OCI-M2 (cell line): Measurements from ENCODE around the gene PARD6G.

Experiments
- DNase-seq: peaks from one replicate; lab custom pipeline; 2025; ENCODE audit not compliant: unreplicated experiment; lab: John Stamatoyannopoulos, UW

Gene PARD6G

GRCh38 chr18:80213182-80213581 lies 34.1 kb downstream of the PARD6G start:
- DNase-seq: no peak

- DNase-seq: no peak
Observed at GRCh38 chr18:80210312-80211083, 36.8 kb downstream of the PARD6G start.

GRCh38 chr18:80208620-80209019 lies 38.7 kb downstream of the PARD6G start:
- DNase-seq: no peak

GRCh38 chr18:80205294-80205693 lies 42.0 kb downstream of the PARD6G start:
- no peak for DNase-seq

- no peak for DNase-seq
Observed at GRCh38 chr18:80204142-80204541, 43.2 kb downstream of the PARD6G start.

GRCh38 chr18:80203249-80203648 lies 44.1 kb downstream of the PARD6G start:
- DNase-seq: no peak

GRCh38 chr18:80202264-80202998 lies 44.9 kb downstream of the PARD6G start:
- no peak for DNase-seq

GRCh38 chr18:80201739-80202138 lies 45.6 kb downstream of the PARD6G start:
- no peak for DNase-seq

DNA sequence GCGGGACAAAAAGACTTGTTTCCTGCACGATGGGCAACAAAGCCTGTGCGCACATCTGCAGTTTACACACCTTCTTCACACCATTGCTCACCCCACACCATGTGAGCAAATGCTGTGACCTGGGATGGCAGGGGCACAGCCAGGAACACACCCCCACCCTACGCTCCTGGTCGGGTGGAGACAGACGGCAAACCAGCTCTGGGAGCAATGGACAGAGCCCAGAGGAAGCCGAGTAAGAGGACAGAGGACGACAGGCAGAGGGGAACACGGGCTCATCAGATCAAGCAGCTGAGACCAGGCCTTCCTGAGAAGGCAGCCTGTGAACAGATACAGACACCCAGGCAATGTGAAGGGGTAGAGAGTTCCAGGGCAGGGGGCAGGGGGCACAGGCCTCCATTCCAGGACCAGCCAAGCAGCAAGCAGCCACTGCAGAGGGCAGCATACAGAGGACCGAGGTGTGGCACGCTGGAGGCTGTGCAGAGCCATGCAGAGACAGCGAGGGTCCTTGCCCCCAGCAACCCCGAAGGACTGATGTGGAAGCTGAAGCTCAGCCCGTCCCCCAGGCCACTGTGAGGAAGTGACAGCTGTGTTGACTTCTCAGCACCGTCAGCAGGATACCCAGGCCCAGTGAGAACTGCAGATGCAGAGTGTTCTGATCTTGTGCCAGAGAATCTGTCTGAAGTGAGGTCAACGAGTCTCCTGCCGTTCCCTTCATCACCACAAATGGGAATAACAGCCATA lies 46.2 kb downstream of the PARD6G start:
- no peak for DNase-seq

DNA sequence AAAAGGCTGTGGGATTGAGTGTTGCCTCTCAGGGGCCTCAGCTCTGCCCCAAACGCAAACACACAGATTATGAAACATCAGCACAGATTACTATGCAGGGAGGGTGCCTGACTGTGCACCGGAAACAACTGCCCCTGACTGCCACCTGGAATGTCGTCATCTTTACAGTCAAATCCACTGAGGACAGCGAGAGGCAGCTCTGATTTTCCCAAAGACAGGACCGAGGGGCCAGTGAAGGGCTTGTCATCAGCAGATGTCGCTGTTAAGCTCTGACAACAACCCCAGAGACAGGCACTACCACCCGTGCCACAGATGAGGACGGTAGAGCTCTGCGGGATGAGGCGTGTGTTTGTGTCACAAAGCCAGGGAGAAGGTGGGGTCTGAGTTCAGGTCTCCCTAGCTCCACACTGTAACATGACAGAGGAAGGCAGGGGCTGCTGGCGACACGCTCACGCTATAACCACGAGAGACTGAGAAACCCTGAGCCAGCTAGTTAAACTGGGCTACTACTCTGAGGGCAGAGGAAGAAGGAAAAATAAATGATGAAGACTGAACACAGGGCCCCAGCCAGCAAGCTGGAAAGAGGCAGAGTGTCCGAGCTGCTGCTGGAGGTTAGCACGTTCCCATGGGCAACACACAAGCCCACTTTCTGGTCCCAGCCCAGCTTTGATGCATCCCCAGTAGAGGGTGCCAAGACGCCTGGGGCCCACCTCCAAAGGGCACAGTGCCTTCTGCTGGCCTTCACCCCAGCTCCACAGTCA lies 47.0 kb downstream of the PARD6G start:
- DNase-seq: no peak

DNA sequence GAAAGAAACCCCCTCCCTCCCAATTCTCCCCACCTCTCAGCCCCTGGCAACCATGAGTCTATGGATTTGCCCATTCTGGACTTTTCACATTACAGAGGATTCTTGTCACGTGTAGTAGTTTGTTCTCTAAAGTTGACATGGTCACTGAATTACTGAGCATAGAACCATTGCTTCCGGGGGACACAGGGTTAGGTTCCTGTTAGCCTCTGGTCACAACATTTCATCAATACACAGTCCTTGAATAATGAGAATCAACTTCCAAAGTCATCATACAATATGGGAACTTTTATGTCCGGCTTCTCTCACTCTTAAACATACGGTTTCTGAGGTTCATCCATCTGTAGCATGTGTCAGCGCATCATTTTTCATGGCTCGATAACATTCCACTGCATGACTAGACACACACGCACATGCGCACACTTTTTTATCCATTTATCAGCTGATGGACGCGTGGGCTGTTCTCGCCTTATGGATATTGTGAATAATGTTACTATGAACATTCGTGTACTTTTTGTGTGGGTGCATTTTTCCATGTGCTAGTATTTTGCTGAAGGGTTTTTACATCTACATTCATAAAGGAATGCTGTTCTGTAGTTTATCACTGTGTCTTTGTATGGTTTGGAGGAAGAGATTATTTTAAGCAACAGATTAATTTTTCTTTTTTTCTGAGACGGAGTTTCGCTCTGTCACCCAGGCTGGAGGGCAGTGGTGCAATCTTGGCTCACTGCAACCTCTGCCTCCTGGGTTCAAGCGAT lies 48.1 kb downstream of the PARD6G start:
- no peak for DNase-seq

DNA sequence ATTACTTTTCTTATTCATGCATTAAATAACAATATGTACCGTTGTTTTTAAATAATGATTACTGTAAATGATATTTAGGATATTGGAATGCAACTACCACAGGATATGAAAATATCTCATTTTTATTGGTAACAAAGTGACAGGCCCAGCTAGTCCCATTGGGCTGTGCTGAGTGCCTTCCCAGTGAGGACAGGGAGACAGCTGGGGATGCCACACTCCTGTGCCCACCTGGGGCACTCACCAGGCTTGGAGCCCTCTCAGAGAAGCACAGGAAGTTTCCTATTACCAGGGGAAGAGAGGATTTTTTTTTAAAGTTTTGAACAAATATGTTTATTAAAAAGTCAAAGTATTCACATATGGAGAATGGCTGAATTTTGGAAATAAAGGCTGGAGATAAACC lies 48.9 kb downstream of the PARD6G start:
- no peak for DNase-seq

DNA sequence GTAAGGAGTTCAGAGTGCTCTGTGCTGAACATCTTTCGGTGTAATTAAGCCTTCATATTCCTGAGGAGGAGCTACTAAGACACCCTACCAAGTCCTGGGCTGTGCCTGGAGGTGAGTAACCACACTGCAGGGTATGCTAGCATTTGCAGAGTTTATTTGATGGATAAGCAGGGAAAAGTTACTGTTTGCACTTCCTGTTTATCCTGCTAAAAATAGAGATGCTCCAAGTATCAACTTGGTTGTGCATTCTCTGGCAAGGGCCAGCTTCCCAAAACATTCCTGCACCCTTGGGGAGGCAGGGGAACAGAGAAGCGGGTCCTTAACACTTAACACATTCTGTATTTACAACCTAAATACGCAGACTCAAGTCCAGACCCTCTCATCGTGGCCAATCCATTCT lies 49.8 kb downstream of the PARD6G start:
- DNase-seq: no peak

DNA sequence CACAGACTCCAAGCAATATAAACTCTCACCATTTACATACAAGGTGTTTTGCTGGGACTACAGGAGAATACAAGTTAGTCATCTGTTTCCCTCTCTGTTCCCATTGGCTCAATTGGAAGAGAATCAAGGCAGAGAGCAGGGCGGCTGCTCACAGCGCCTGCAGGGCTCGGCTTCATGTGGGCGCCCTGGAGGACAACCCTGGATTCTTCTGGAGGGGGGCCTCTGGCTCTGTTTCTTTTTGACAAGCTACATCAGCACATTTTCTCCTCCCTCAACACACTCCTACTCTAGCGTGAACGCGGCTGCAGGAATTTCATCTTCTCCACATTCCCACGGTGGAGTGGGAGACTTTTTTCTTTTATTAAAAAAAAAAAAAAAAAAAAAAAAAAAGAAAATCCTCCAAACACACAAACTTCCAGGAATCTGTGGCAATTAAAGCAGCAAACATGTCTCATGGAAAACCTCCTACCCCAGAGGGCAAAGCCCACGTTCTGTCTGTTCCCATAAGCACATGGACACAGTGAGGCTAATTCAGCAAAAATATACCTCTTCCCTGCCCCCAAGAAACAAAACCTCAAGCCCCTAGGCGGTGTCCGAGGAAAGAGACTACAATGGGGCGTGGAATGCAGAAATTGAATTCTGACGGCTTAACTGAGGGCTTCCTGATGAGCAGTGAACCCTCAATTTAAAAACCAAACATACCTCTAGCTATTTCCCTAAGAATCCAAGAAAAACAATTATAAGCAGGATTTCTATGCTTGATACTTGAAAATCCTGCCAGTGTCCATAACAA lies 50.6 kb downstream of the PARD6G start:
- no peak for DNase-seq

DNA sequence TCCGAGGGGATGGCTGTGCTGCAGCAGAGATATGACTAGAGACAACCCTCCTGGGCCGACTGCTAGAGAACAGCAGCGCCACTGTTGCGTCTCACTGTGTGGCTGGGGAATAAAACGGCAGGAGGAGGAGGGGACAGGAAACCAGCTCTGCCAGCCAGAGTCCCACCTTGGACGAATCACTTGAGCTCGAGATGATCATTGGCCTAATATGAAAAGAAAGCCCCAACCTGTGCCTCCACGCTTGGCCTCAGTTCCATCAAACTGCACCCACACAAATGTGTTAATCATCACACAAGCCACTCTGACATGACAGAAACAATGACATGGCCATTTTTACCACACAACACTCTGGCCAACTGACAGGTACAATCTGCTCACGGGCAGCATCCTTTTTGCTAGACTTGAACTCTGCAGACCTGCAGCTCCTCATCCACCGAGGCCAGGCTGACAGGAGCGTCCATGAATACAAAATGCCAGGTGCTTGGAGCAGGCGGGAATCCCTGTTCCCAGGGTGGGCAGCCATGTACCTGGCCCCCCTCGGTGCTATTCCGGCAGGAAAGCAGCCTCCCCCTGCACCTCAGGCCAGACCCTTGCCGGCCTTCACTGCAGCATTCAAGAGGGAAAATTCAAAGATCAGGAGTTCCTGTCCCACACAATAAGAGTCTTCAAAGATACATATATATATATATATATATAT lies 52.3 kb downstream of the PARD6G start:
- DNase-seq: no peak

DNA sequence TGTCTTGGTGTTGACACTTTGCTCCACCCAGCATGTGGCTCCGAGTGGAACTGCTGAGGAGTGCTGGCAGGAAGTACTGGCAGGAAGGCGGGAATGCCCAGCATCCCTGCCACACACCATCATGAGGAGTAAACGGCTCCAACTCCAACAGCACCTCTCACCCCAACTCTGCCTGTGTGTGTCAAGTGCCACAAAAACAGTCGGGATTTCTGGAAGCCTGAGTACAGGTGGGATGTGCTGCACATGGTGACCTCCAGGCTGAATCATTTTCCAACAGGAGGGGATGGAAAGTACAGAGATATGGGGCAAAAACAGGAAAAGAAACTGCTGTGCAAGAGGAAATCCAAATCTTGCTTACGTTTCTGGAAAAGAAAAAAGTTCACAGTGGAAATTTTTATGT lies 53.6 kb downstream of the PARD6G start:
- no peak for DNase-seq

GRCh38 chr18:80192653-80193385 lies 54.5 kb downstream of the PARD6G start:
- DNase-seq: no peak

GRCh38 chr18:80191907-80192652 lies 55.2 kb downstream of the PARD6G start:
- no peak for DNase-seq
